HepG2 (cell line): ENCODE data around the gene UGT1A7. TPM values are rescaled to one million over a fixed set of nuclear protein-coding genes. Genes with fewer than 3 reads are reported as not detected.

Experiments
- ATAC-seq: fragments of 200-7000 bp; cut with Tn5 transposase; 3 replicates; pipeline ENCODE4 v1.9.1; 2020; ENCODE audit warnings: mild to moderate bottlenecking, moderate library complexity
- BruUV-seq: library from RNA; stranded (reverse); fragments of 400-500 nt; replicated peaks from 2 replicates; lab custom pipeline; 2021; lab: Mats Ljungman, UMichigan
- CTCF ChIA-PET: fragments of 300-600 bp; formaldehyde crosslinking; extraction: SDS; loops from one replicate; lab custom pipeline; 2021; ENCODE audit warnings: low total read pairs, inconsistent platforms, low intra/inter-chr PET ratio; lab: Yijun Ruan, JAX
- POLR2A ChIA-PET: fragments of 350-600 bp; sonication (Branson Sonifier 250); formaldehyde crosslinking; loops from one replicate; lab custom pipeline; 2020; ENCODE audit warnings: antibody characterized with exemption, inconsistent platforms; lab: Yijun Ruan, JAX
- DNase-seq: peaks from one replicate; pipeline ENCODE4 v3.0.0-alpha.2; 2015; ENCODE audit warnings: low spot score
- FAIRE-seq: peaks from 3 replicates; lab custom pipeline; 2011; peaks lifted over from hg19 to GRCh38; lab: Jason Lieb, UNC
- H2AFZ ChIP-seq: one replicate; pipeline ENCODE4 v1.6.1; 2011; ENCODE audit warnings: low read length, inconsistent platforms
- H3K27ac ChIP-seq: fragments of 300-600 bp; 3 replicates; pipeline ENCODE4 v1.8.0; 2011; ENCODE audit warnings: mixed run types, mild to moderate bottlenecking, mixed read lengths, low read length, inconsistent platforms; ENCODE audit not compliant: insufficient read depth; ENCODE audit errors: extremely low read length
- H3K27me3 ChIP-seq, 2 experiments: fragments of 200-600 bp in 1 of 2; 2 replicates in 1 of 2; 3 replicates in 1 of 2; pipeline versions ENCODE4 v1.6.0 to v1.8.0; 2011; ENCODE audit warnings: low read length in 2 of 2, mild to moderate bottlenecking in 2 of 2, moderate library complexity in 2 of 2, inconsistent platforms in 1 of 2; ENCODE audit not compliant: insufficient read depth in 2 of 2, control insufficient read depth in 1 of 2
- H3K36me3 ChIP-seq, 2 experiments: fragments of 200-600 bp in 1 of 2; replicated peaks in 1 of 2; 2 replicates in 1 of 2; 3 replicates in 1 of 2; pipeline versions ENCODE4 v1.5.1 to v1.8.0; 2011; ENCODE audit warnings: low read length in 2 of 2, inconsistent platforms in 1 of 2; ENCODE audit not compliant: insufficient read depth in 2 of 2, control insufficient read depth in 1 of 2
- H3K4me1 ChIP-seq: 2 replicates; pipeline ENCODE4 v1.5.1; 2012; ENCODE audit warnings: low read length, inconsistent platforms; ENCODE audit not compliant: insufficient read depth
- H3K4me2 ChIP-seq: 2 replicates; pipeline ENCODE4 v1.6.0; 2011; ENCODE audit warnings: low read depth, low read length, inconsistent platforms
- H3K4me3 ChIP-seq, 3 experiments: fragments of 200-600 bp in 1 of 3; sonication (generic), shearing (Covaris generic) in 1 of 3; replicated peaks in 1 of 3; 2 replicates each; pipeline ENCODE4 v1.5.1; 2011 to 2016; ENCODE audit warnings: low read length in 3 of 3, inconsistent platforms in 2 of 3, low read depth in 2 of 3, mild to moderate bottlenecking in 2 of 3, control low read depth in 1 of 3, mixed read lengths in 1 of 3; ENCODE audit not compliant: insufficient read depth in 1 of 3
- H3K79me2 ChIP-seq: one replicate; pipeline ENCODE4 v1.6.1; 2011; ENCODE audit warnings: low read length, inconsistent platforms; ENCODE audit not compliant: insufficient read depth
- H3K9ac ChIP-seq: 2 replicates; pipeline ENCODE4 v1.6.0; 2011; ENCODE audit warnings: mild to moderate bottlenecking, low read depth, low read length, inconsistent platforms; ENCODE audit not compliant: insufficient read depth
- H3K9me3 ChIP-seq: 2 replicates; pipeline ENCODE4 v1.5.1; 2012; ENCODE audit warnings: mild to moderate bottlenecking, low read length
- H4K20me1 ChIP-seq: 2 replicates; pipeline ENCODE4 v1.6.0; 2011; ENCODE audit warnings: inconsistent platforms, mild to moderate bottlenecking, low read length, moderate library complexity; ENCODE audit not compliant: insufficient read depth
- HNRNPL ChIP-seq: fragments of 200-400 bp; formaldehyde crosslinking; IDR thresholded peaks from 2 replicates; pipeline ENCODE4 v1.6.1; 2017; ENCODE audit warnings: mild to moderate bottlenecking, low read depth, low read length
- NFKBIZ ChIP-seq: IDR thresholded peaks from 2 replicates; pipeline ENCODE4 v1.6.1; 2018; ENCODE audit warnings: missing genetic modification reagents, missing compliant biosample characterization
- NR3C1 ChIP-seq: sonication (generic); formaldehyde crosslinking; IDR thresholded peaks from 2 replicates; pipeline ENCODE4 v1.4.0; 2020; ENCODE audit warnings: missing genetic modification reagents
- RCOR2 ChIP-seq: IDR thresholded peaks from 2 replicates; pipeline ENCODE4 v1.6.1; 2016; ENCODE audit warnings: missing biosample characterization, missing genetic modification reagents
- RERE ChIP-seq: IDR thresholded peaks from 2 replicates; pipeline ENCODE4 v1.6.1; 2016; ENCODE audit warnings: low read depth, missing genetic modification reagents, missing compliant biosample characterization
- ZBTB39 ChIP-seq: sonication (generic); formaldehyde crosslinking; IDR thresholded peaks from 2 replicates; pipeline ENCODE4 v1.5.0; 2020; ENCODE audit warnings: missing genetic modification reagents
- ZNF234 ChIP-seq: sonication (generic); formaldehyde crosslinking; conservative IDR thresholded peaks from 2 replicates; pipeline ENCODE4 v1.5.1; 2020; ENCODE audit warnings: mild to moderate bottlenecking, missing genetic modification reagents
- ZNF317 ChIP-seq: sonication (generic); formaldehyde crosslinking; IDR thresholded peaks from 2 replicates; pipeline ENCODE4 v1.5.0; 2020; ENCODE audit warnings: mild to moderate bottlenecking, missing genetic modification reagents
- ZNF556 ChIP-seq: sonication (generic); formaldehyde crosslinking; IDR thresholded peaks from 2 replicates; pipeline ENCODE4 v1.4.0; 2020; ENCODE audit warnings: mild to moderate bottlenecking, missing genetic modification reagents, borderline replicate concordance
- ZNF598 ChIP-seq: sonication (generic); formaldehyde crosslinking; IDR thresholded peaks from 2 replicates; pipeline ENCODE4 v1.5.1; 2020; ENCODE audit warnings: mild to moderate bottlenecking, missing genetic modification reagents, borderline replicate concordance
- ZNF616 ChIP-seq: sonication (generic); formaldehyde crosslinking; IDR thresholded peaks from 2 replicates; pipeline ENCODE4 v1.5.0; 2020; ENCODE audit warnings: low read depth, mild to moderate bottlenecking, missing genetic modification reagents
- ZNF772 ChIP-seq: sonication (generic); formaldehyde crosslinking; IDR thresholded peaks from 2 replicates; pipeline ENCODE4 v1.5.0; 2020; ENCODE audit warnings: mild to moderate bottlenecking, missing genetic modification reagents
- WGBS: methylation state at CpG from one replicate; pipeline ENCODE4 v1.1.6; 2017; ENCODE audit warnings: low lambda C conversion rate; 5-methylcytosine and 5-hydroxymethylcytosine counted together
- in situ Hi-C: cut with HindIII; loops from 2 replicates; pipeline ENCODE4 v1.10.0; 2017; ENCODE audit warnings: low pct_unique_long_range_greater_than_20kb; ENCODE audit not compliant: extremely low pct_ligation_motif_present
- intact Hi-C: fragments of 100-400 bp; cut with micrococcal nuclease; formaldehyde crosslinking; loops from one replicate; pipeline ENCODE4 v1.10.0; 2022; ENCODE audit not compliant: unreplicated experiment
- polyA plus RNA-seq, 8 experiments: library from polyadenylated mRNA; depleted of rRNA in 3 of 8; stranded (reverse) in 7 of 8; unstranded in 1 of 8; fragments of >200 nt; fragmentation: Illumina TruSeq in 4 of 8; extraction: Trizol in 4 of 8; gene quantifications; 2 replicates each; pipeline versions ENCODE4 v1.2.1 to v1.2.3, GENCODE V29; 2011 to 2016; ENCODE audit warnings: low read depth in 4 of 8, missing spikeins in 1 of 8, mixed read lengths in 1 of 8; ENCODE audit not compliant: insufficient read depth in 1 of 8
- total RNA-seq, 5 experiments: library from RNA; depleted of rRNA; stranded (reverse); fragments of >200 nt; fragmentation: Illumina TruSeq; extraction: Trizol; gene quantifications; 2 replicates each; pipeline ENCODE4 v1.2.3, GENCODE V29; 2016; ENCODE audit warnings: low read depth in 1 of 5
- TF ChIP-seq, protein P1 (sequence below): sonication (generic); formaldehyde crosslinking; IDR thresholded peaks from 2 replicates; pipeline ENCODE4 v1.4.0; 2020; ENCODE audit warnings: missing genetic modification reagents
- TF ChIP-seq, protein P2 (sequence below): sonication (generic); formaldehyde crosslinking; IDR thresholded peaks from 2 replicates; pipeline ENCODE4 v1.4.0; 2020; ENCODE audit warnings: missing genetic modification reagents

UGT1A7 gene
- total and polyA plus RNA-seq, 2 of the 13 experiments (the other 11 are each of a cell fraction or from before 2014, with no cell fraction given), result not detected

DNA sequence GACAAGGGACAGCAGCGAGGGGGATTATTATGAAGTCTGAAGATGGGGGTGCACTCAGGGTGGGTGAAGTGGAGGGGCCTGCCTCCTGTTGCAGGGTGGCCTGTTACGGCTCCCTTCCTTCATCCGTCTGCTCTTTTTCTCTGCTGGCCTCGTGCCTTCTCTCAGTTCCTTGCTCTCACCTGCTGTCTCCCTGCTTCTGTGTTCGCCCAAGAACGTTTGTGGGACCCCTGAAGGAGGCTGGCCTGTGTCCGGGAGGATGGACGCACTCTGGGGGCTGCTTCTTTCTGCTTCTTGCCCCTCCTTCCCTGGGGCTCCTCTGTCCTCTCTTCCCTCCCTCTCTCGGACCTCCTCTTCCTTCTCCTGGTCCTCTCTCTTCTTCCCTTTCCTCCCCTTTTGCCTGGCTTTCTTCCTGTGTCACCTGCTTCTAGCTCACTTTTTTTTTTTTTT is 110.2 kb downstream of the UGT1A7 start:
- H3K27ac ChIP-seq, result no peak overlapping the region
- H4K20me1 ChIP-seq, result no peaks in the 10 kb centered on the region
- no peaks in the 10 kb centered on the region for H3K79me2 ChIP-seq
- no peak overlapping the region for H3K4me2 ChIP-seq
- no peak for ATAC-seq
- no peak overlapping the region for H3K9ac ChIP-seq
- CTCF ChIA-PET, result no interaction called here
- peaks cover 14% of the 10 kb centered on the region; the same call in 1 of the 2 replicates for H3K4me1 ChIP-seq
- POLR2A ChIA-PET, result no interaction called here
- no peak for DNase-seq
- no peak for FAIRE-seq
- H3K4me3 ChIP-seq, result no peak overlapping the region
- intact Hi-C loops, result no loop called here
- H3K27me3 ChIP-seq, result peaks cover 7 to 43% of the 10 kb centered on the region in 2 experiments; a peak in 3 of 5 replicates
- no peaks in the 10 kb centered on the region for H3K9me3 ChIP-seq
- BruUV-seq, result no TSS peak
- WGBS, result 52% methylated on average over 9 of the region's 9 CpGs
- no peaks in the 10 kb centered on the region for H3K36me3 ChIP-seq
- no peak overlapping the region for H2AFZ ChIP-seq
- in situ Hi-C loops, result no loop called here
- TF ChIP-seq, protein P1, sequence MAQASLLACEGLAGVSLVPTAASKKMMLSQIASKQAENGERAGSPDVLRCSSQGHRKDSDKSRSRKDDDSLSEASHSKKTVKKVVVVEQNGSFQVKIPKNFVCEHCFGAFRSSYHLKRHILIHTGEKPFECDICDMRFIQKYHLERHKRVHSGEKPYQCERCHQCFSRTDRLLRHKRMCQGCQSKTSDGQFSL (CRISPR knock-in tag), result no peak
- TF ChIP-seq ZNF556 (CRISPR knock-in tag), result no peak
- TF ChIP-seq ZBTB39 (CRISPR knock-in tag), result no peak
- TF ChIP-seq ZNF234 (CRISPR knock-in tag), result no peak
- no peak for TF ChIP-seq NFKBIZ (CRISPR knock-in tag)
- TF ChIP-seq NR3C1 (CRISPR knock-in tag), result no peak
- TF ChIP-seq ZNF772 (CRISPR knock-in tag), result no peak
- TF ChIP-seq ZNF598, result no peak
- TF ChIP-seq ZNF616, result no peak
- TF ChIP-seq, protein P2, sequence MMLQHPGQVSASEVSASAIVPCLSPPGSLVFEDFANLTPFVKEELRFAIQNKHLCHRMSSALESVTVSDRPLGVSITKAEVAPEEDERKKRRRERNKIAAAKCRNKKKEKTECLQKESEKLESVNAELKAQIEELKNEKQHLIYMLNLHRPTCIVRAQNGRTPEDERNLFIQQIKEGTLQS, result no peak
- no peak for TF ChIP-seq ZNF317
- no peak for TF ChIP-seq RCOR2 (CRISPR knock-in tag)
- TF ChIP-seq HNRNPL, result no peak
- no peak for TF ChIP-seq RERE
